GM18508 (cell line): ENCODE measurements around the gene CNNM3.

Source experiments
- ATAC-seq: cut with Tn5 transposase; IDR thresholded peaks from one replicate; pipeline ENCODE4 v1.9.1; 2021; ENCODE audit warnings: moderate number of reproducible peaks; ENCODE audit not compliant: insufficient read depth, unreplicated experiment

Gene CNNM3

DNA sequence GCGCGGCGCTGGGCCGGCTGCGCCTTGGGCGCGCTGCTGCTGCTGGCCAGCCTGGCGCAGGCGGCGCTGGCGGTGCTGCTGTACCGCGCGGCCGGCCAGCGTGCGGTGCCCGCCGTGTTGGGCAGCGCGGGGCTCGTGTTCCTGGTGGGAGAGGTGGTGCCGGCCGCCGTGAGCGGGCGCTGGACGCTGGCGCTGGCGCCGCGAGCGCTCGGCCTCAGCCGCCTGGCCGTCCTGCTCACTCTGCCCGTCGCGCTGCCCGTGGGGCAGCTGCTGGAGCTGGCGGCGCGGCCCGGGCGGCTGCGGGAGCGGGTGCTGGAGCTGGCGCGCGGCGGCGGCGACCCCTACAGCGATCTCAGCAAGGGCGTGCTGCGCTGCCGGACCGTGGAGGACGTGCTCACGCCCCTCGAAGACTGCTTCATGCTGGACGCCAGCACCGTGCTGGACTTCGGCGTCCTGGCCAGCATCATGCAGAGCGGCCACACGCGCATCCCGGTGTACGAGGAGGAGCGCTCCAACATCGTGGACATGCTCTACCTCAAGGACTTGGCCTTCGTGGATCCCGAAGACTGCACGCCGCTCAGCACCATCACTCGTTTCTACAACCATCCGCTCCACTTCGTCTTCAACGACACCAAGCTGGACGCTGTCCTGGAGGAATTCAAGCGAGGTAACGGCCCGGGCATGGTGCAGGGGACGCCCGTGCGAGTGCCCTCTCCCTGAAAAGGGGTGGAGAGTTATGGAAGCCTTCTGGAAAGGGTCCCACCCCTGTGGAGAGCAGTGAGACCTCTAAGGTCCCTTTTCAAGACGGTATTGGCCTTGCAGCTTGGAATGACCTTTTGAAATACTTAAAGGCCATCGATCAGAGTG, 1.0 kb downstream of the CNNM3 start:
- peak; percentile 15 for ATAC-seq

DNA sequence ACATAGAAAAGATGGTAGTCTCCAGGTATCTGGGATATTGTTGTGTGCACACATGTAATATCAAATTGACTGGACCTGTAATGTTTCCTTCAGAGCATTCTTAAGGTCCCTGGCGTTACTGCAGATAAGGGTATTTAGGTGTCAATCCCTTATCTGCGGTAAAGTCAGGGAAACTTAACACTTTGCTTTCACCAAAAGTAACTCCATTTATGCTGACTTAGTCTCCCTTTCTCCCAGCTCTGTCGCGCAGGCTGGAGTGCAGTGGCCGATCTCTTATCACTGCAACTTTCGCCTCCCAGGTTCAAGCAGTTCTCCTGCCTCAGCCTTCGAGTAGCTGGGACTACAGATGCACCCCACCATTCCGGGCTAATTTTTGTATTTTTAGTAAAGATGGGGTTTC, 1.8 kb downstream of the CNNM3 start:
- no peak for ATAC-seq

DNA sequence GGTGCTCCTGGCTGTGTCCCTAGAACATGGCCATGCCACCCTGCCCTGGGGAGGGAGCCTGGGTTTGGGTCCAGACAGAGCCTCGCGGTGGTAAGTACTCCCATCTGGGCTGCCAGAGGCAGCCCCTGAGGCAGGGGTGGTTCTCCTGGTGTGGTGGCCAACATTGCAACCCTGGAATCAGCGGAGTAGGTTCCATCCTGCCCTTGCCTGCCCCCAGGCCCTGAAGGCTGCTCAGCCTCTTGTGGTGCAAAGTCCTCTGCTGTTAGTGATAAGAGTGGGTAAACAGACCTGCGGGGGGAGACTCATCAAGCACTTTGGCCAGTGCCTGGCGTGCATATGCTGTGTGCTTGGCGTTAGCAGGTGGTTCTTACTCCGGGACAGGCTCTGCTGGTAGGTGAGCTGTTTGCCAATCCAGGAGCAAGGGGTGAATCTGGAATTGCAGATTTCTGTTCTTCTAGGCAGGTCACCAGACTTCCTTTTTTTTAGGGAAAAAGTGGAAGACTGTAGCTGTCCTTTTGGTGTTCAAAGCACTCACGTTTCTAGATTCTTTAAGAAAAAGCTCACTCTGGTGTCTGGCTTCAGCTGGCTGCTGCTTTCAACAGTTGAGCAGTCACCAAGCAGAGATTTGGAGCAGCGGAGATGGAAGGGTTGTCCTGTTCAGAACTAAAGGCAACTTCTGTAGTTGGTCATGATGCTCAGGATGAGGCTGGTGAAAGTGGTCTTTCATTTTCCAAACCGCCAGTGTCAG, 3.2 kb downstream of the CNNM3 start:
- no peak for ATAC-seq

DNA sequence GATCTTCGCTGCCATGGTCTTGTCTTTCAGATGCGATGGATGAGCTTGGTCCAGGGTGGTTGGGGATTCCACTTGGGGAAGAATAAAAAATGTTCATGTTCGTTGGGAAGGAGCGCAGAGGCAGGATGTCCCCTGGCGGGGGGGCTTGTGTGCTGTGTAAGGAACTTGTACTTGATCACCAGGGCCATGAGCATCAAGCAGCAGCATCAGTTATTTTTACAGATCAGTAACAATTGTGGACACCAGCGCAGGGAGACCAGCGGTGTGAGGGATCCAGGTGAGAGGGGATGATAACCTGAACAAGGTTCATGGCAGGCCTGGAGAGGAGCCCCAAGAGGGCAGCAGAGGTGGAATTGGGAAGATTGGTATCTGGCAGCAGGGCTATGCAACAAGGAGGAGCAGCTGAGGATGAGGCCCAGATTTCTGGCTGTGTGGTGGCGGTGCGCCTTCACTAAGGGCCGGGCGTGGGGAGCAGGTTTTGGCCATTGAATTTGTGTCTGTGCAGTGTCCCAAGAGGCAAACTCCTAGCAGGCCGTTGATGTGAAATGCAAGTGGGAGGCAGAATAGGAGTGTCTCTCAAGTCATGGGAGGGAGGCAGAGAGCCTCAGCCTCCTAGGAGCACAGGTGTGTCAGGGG, 3.9 kb downstream of the CNNM3 start:
- no peak for ATAC-seq

DNA sequence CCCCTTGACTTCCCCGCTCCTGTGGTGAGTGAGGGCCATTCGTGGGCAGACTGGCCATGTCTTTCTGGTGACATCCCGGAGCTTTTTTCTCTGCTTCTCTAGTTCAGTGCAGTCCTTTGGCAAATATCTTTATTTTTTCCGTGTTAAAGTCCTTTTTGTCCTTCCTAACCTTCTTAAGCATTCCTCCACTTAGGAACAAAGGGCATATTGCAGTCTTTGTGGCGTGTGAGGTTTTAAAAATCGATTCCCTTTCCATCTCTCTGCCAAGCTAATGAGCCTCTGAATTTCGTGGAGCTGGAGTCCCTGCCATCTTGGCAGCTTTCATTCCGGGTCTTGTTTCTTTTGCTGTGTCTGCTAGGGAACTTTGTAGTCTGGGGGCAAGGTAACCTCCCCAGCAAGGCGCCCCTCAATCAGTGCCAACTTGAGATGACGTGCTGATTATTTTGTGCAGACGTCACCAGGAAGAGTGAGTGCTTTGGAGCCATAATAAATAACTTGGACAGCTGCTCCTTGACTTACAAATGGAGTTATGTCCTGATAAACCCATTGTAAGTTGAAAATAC, 5.1 kb downstream of the CNNM3 start:
- ATAC-seq: no peak

DNA sequence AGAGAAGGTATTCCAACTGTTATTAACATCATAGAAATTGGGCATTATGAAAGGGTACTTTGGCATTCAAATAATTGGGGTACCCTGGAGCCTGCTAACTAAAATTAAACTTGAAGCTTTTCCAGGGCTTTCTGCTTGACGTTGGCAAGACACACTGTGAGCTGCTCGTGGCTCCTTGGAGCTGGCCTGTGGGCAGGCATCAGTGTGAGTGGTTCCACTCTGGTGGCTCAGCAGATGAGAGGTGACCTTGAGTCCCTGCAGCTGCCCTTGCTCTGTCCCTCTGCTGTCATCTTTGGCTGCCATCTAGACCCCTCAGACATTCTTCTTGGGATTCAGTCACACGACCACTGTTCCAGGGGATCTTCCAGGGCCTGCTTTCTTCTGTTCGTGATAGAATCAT, 6.7 kb downstream of the CNNM3 start:
- no peak for ATAC-seq

DNA sequence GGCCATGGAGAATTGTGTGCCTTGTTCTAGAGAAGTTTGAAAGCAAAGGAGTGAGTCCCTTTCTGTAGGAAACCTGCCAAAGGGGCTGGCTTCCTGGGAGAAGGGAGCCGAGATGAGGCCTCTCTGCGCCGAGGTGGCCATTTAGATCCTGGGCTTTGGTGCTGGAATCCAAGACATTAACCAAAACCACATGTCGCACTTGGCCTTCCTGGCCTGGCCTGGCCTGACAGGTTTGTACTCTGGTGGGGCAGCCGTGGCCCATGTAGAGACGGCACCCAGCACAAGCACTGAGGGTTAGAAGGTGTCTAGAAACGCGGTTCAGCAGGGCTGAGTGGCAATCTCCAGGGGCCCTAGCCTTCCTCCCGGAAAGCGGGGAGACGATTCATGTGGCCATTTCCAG, 7.1 kb downstream of the CNNM3 start:
- no peak for ATAC-seq

DNA sequence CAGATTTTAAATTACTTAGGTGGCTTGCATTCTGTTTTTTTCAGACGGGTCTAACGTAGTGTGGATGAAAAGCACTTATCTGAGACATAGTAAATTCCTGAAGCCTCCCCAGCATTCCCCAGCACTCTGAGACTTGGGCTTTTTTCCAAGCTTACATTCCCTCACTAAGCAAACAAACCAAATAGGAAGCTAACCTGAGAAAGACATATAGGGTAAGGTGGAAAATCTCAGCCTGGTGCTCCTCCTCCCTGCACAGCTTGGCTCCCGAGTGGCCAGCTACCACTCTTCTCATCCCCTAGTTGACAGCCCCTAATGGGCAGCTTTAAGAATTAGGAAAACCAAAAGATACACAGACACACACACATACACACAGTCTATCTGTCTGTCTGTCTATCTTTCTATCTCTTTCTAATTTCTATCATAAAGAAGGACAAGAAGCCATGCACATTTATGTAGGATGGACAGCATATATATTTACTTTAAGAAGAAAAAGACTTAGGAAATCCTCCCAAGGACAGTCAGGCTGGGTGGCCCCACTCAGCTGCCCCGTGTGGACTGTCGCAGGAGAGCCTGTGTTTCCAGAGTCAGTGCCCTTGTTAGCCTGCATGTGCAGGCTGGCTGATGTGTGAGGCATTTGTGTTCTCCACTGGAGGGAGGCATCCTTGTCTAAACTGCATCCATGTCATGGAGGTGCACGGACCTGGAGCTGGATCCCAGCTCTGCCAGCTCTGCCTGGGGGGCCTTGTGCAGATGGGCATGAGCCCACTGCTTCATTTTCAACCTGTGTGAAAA, 8.2 kb downstream of the CNNM3 start:
- ATAC-seq: no peak

DNA sequence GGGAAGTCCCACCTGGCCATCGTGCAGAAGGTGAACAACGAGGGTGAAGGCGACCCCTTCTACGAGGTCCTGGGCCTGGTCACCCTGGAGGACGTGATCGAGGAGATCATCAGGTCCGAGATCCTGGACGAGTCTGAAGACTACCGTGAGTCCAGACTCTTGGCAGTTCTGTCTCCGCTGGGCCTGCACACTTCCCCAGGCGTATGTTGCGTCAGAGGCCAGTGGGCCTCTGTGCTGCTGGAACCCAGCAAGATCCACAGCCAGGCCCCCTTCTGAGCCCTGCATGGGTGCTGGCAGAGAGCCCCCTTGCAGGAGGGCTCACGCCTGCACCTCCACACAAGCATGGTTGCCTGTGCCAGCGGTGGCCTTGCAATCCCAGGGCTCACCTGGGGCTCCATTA, 9.0 kb downstream of the CNNM3 start:
- no peak for ATAC-seq

DNA sequence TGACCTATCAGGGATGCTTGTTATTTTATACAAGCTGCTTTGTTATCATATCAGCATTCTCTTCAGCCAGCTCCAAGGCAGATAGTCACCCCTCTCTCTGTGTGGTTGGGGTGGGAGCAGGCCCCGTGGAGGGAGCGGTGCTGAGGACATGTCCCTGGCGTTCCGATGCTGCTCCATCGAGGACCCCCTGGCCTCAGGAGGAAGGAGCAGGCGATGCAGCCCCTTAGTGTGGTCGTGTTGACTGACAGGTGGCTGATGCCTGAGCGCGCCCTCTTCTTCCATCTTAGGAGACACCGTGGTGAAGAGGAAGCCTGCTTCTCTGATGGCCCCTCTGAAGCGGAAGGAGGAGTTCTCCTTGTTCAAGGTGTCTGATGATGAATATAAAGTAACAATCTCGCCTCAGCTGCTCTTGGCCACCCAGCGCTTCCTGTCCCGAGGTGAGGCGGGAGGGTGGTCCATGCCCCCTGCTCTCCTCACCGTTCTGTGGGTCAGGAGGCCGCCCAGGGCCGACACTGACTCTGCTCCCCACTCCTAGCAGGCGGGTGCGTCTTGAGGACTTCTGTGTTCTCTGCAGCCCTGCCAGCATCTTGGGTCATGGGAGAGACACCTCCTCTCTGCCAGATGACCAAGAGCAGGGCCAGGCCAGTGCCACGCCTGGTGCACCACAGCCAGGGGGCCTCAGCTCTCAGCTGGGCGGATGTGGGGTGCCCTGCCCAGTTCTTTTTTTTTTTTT, 10.6 kb downstream of the CNNM3 start:
- no peak for ATAC-seq

DNA sequence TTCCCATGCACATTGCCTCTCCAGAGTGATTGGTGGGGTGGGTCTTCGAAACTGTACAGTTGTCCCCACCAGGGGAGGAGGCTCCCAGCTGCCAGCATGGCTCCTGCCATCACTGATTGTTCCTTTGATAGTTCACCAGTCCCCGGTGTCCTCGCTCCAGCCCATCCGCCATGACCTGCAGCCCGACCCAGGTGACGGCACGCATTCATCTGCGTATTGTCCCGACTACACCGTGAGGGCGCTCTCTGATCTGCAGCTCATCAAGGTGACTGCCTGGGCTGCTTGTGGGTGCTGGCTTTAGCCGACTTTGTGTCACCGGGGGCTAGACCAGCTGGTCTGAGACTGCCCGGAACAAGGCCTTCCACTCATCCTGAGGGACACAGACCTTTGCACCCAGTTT, 12.4 kb downstream of the CNNM3 start:
- ATAC-seq: no peak

DNA sequence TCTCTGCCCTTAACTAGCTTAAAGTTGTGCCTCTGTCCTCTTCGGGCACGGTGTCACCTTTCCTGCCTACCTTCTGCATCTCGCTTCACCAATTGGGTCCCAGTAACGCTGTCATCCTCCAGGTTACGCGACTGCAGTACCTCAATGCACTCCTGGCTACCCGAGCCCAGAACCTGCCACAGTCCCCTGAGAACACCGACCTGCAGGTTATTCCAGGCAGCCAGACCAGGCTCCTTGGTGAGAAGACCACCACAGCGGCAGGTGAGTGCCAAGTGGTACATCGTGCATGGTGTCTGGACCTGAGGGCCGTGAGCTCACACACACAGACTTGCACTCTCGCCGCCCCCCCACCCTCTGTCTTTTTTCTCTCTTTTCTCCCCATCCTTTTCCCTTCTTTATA, 12.8 kb downstream of the CNNM3 start:
- no peak for ATAC-seq

DNA sequence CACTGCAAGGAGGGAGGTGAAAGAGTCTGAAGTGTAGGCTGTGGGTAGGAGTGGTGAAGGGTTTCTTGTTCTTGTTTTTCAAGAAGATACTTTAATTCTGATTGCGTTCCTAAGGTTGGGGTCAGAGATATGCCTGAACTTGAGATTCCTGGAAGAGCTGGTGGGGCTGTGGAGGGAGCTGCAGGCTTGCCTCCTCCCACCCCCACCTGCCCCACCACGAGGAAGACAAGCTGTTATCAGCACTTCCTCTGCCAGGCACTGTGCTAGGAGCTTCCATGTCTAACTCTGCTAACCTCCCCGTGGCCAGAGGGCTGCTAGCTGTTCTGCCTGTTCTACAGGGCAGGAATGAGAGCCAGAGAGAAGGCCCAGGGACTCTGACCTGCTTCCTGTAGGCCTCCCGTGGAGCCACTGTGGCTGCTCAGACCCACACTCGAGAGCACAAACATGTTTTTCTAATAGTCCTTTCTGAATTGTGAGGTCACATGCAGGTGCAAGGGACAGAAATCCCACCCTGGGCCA, 14.0 kb downstream of the CNNM3 start:
- no peak for ATAC-seq

DNA sequence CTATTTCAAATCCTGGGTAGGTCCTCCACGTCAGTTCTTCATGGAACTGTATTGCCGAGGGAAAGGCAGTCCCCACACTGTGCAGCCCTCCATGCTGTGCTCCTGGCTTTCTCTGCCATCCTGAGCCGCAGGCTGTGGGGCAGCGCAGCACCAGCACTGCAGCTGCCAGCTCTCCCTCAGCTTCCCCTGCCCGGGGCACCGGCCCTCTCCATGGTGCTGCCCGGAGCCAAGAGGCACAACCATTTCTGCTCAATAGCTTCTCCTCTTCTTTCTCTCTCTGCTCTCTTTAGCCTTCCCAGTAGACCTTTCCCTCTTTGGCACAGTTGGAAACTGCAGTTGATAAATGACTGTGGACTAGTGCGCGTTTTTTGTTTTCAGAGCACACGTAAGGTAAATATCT, 15.6 kb downstream of the CNNM3 start:
- no peak for ATAC-seq

DNA sequence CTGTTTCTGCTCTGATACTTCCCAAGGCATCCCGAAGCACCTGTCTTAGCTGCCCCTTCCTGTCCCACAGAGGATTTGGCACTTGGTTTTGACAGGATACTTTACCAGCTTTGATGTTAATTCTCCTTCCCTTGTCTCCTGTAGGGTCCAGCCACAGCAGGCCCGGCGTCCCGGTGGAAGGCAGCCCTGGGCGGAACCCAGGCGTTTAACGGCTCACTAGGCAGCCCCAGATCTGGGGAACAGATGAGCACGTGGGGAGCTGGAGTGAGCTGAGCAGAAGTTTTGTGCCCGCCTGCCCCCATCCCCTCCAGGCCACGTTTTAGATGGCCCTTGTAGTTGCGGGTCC, 16.3 kb downstream of the CNNM3 start:
- no peak for ATAC-seq

DNA sequence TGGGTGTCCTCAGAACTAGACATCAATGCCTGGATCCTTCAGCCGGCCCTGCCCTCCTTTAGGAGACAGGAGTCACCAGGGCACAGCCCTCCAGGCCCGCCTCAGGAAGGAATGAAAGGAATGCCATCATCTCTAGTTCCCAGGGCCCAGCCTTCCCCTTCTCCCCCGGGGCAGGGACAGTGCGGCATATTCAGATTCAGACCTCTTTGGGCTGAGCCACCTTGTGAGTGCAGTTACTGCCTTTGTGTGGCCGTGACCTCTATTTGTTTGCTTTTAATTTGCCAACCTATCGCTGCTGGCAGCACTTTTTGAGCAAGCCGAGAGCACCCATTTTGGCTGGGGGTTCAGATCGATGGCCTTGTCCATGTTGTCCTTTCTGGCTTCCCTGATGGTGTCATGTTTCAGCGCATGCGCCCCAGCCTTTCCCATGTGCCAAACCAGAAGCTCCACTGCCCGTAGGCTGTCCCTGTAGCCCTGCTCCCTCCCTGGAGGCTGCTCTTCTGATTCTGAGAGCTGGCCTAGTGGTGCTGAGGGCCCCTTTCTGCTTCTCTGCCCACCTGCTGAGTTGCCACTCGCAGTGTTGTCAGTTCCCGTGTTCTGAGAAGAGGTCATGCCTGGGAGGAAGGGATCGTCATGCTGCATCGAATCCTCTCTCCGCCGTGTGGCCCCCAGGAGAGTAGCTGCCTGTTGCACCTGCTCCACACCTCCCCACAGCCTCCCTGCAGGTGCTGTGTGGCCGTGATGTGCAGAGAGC, 16.9 kb downstream of the CNNM3 start:
- no peak for ATAC-seq

DNA sequence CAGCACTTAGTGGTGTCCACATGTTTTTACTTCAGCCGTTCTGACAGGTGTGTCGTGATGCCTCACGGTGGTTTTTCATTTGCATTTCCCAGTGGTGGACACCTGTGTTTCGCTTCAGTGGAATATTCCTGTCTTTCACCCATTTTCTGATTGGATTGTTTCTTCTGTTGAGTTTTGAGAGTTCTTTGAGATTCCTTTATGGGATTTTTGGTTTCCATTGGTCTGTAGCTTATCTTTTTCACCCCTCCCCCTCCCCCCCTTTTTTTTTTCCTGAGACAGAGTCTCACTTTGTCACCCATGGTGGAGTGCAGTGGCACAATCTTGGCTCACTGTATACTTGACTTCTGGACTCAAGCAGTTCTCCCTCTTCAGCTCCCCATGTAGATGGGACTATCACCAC, 19.8 kb downstream of the CNNM3 start:
- no peak for ATAC-seq

DNA sequence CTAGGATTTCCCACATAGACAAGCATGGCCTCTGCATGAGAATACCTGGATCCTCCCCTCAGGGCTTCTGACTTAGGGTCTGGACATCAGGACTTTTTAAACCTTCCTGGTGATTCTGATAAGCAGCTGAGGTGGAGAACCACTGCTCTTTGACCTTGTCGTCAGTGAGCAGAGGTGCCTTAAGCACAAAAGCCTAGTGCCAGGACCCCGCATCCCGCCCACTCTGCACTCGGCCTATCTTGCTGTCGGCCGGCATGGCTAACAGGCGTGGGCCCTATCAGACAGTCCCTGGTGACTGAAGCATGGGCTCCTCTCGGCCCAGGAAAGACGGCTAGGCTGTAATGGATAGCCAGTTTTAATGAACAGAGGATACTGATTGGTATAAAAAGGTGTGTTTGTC, 21.5 kb downstream of the CNNM3 start:
- no peak for ATAC-seq
